H9 (cell line): ENCODE results near the gene EVL. TPM values are rescaled to one million over a fixed set of nuclear protein-coding genes. Genes with fewer than 3 reads are reported as not detected.

ENCODE experiments used
- DNase-seq: peaks from one replicate; pipeline ENCODE4 v3.0.0-alpha.2; 2017
- H2AFZ ChIP-seq: one replicate; pipeline ENCODE4 v1.6.1; 2013; ENCODE audit warnings: mild to moderate bottlenecking, low read length, control low read depth, moderate library complexity
- H2AK5ac ChIP-seq: 2 replicates; pipeline ENCODE4 v1.6.1; 2013; ENCODE audit warnings: low read length, control low read depth, mixed read lengths; ENCODE audit not compliant: insufficient read length
- H2BK120ac ChIP-seq: one replicate; pipeline ENCODE4 v1.6.1; 2013; ENCODE audit warnings: low read depth, mild to moderate bottlenecking, low read length, control low read depth, inconsistent platforms; ENCODE audit not compliant: poor library complexity, severe bottlenecking
- H2BK12ac ChIP-seq: 2 replicates; pipeline ENCODE4 v1.6.1; 2013; ENCODE audit warnings: low read length, control low read depth, mixed read lengths, low read depth; ENCODE audit not compliant: insufficient read length
- H2BK15ac ChIP-seq: 2 replicates; pipeline ENCODE4 v1.6.1; 2013; ENCODE audit warnings: low read depth, low read length, control low read depth
- H2BK20ac ChIP-seq: one replicate; pipeline ENCODE4 v1.6.1; 2013; ENCODE audit warnings: low read depth, mild to moderate bottlenecking, low read length, control low read depth, inconsistent platforms; ENCODE audit not compliant: poor library complexity, severe bottlenecking
- H2BK5ac ChIP-seq: 2 replicates; pipeline ENCODE4 v1.6.1; 2013; ENCODE audit warnings: low read length, control low read depth, mixed read lengths; ENCODE audit not compliant: insufficient read length
- H3K14ac ChIP-seq: 2 replicates; pipeline ENCODE4 v1.6.1; 2013; ENCODE audit warnings: low read length, control low read depth; ENCODE audit not compliant: insufficient read depth
- H3K18ac ChIP-seq: 2 replicates; pipeline ENCODE4 v1.6.1; 2013; ENCODE audit warnings: low read depth, mild to moderate bottlenecking, mixed read lengths, low read length, control low read depth; ENCODE audit not compliant: insufficient read length
- H3K23ac ChIP-seq: 2 replicates; pipeline ENCODE4 v1.6.1; 2013; ENCODE audit warnings: low read length, control low read depth, mixed read lengths, low read depth; ENCODE audit not compliant: insufficient read length
- H3K23me2 ChIP-seq: 2 replicates; pipeline ENCODE4 v1.6.1; 2013; ENCODE audit warnings: low read depth, mild to moderate bottlenecking, mixed read lengths, low read length, control low read depth; ENCODE audit not compliant: insufficient read length, poor library complexity, severe bottlenecking
- H3K27ac ChIP-seq: 2 replicates; pipeline ENCODE4 v1.5.1; 2013; ENCODE audit warnings: low read length, control low read depth, mixed read lengths, low read depth; ENCODE audit not compliant: insufficient read length
- H3K27me3 ChIP-seq: 2 replicates; pipeline ENCODE4 v1.6.1; 2013; ENCODE audit warnings: low read length, control low read depth, inconsistent platforms; ENCODE audit not compliant: insufficient read depth
- H3K4ac ChIP-seq: 2 replicates; pipeline ENCODE4 v1.6.1; 2013; ENCODE audit warnings: low read depth, mild to moderate bottlenecking, control low read depth, inconsistent platforms, low read length, moderate library complexity
- H3K4me1 ChIP-seq: 2 replicates; pipeline ENCODE4 v1.6.1; 2013; ENCODE audit warnings: low read length, control low read depth, inconsistent platforms; ENCODE audit not compliant: insufficient read depth
- H3K4me2 ChIP-seq: 2 replicates; pipeline ENCODE4 v1.6.1; 2013; ENCODE audit warnings: low read length, control low read depth, mixed read lengths; ENCODE audit not compliant: insufficient read length, insufficient read depth
- H3K56ac ChIP-seq: 2 replicates; pipeline ENCODE4 v1.6.1; 2013; ENCODE audit warnings: low read depth, mild to moderate bottlenecking, mixed read lengths, low read length, control low read depth; ENCODE audit not compliant: insufficient read length
- H3K79me1 ChIP-seq: 2 replicates; pipeline ENCODE4 v1.6.1; 2013; ENCODE audit warnings: low read depth, mild to moderate bottlenecking, moderate library complexity, low read length, control low read depth, inconsistent platforms; ENCODE audit not compliant: insufficient read depth, poor library complexity, severe bottlenecking
- H3K79me2 ChIP-seq: 2 replicates; pipeline ENCODE4 v1.6.1; 2013; ENCODE audit warnings: low read length, control low read depth, inconsistent platforms; ENCODE audit not compliant: insufficient read depth
- H3K9ac ChIP-seq: 2 replicates; pipeline ENCODE4 v1.6.1; 2013; ENCODE audit warnings: low read length, control low read depth, mixed read lengths; ENCODE audit not compliant: insufficient read length; ENCODE audit errors: extremely low read depth
- H3K9me3 ChIP-seq: one replicate; pipeline ENCODE4 v1.6.1; 2013; ENCODE audit warnings: low read depth, low read length, inconsistent platforms; ENCODE audit not compliant: control insufficient read depth
- H3T11ph ChIP-seq: one replicate; pipeline ENCODE4 v1.6.1; 2013; ENCODE audit warnings: mild to moderate bottlenecking, low read length, control low read depth, inconsistent platforms
- H4K20me1 ChIP-seq: one replicate; pipeline ENCODE4 v1.6.1; 2013; ENCODE audit not compliant: control insufficient read depth, insufficient read length, insufficient read depth
- H4K5ac ChIP-seq: 2 replicates; pipeline ENCODE4 v1.6.1; 2013; ENCODE audit warnings: low read depth, mild to moderate bottlenecking, mixed read lengths, low read length, control low read depth; ENCODE audit not compliant: insufficient read length
- H4K8ac ChIP-seq: replicated peaks from 2 replicates; pipeline ENCODE4 v1.6.1; 2013; ENCODE audit warnings: low read length, control low read depth, mixed read lengths, low read depth; ENCODE audit not compliant: insufficient read length
- H4K91ac ChIP-seq: 2 replicates; pipeline ENCODE4 v1.6.1; 2013; ENCODE audit warnings: low read depth, mild to moderate bottlenecking, moderate library complexity, mixed read lengths, low read length, control low read depth; ENCODE audit not compliant: insufficient read length
- H3K27ac Mint-ChIP-seq, 3 experiments: 2 replicates in 2 of 3; 3 replicates in 1 of 3; pipeline ENCODE4 v1.8.0; 2020 to 2021; ENCODE audit warnings: mixed read lengths in 3 of 3, mild to moderate bottlenecking in 1 of 3, moderate library complexity in 1 of 3
- H3K27me3 Mint-ChIP-seq: 2 replicates; pipeline ENCODE4 v1.8.0; 2021; ENCODE audit warnings: low read depth, mild to moderate bottlenecking, moderate library complexity, mixed read lengths
- H3K36me3 Mint-ChIP-seq, 3 experiments: 2 replicates in 2 of 3; 3 replicates in 1 of 3; pipeline ENCODE4 v1.8.0; 2020 to 2021; ENCODE audit warnings: low read depth in 3 of 3, mixed read lengths in 3 of 3; ENCODE audit not compliant: insufficient read depth in 1 of 3
- H3K4me1 Mint-ChIP-seq, 2 experiments: 2 replicates each; pipeline ENCODE4 v1.8.0; 2020; ENCODE audit warnings: mixed read lengths in 2 of 2
- H3K4me3 Mint-ChIP-seq, 2 experiments: 2 replicates in 1 of 2; 3 replicates in 1 of 2; pipeline ENCODE4 v1.8.0; 2020 to 2021; ENCODE audit warnings: mild to moderate bottlenecking in 2 of 2, mixed read lengths in 2 of 2, moderate library complexity in 1 of 2
- H3K9me3 Mint-ChIP-seq, 2 experiments: 2 replicates in 1 of 2; 3 replicates in 1 of 2; pipeline ENCODE4 v1.8.0; 2020; ENCODE audit warnings: mild to moderate bottlenecking in 2 of 2, mixed read lengths in 2 of 2, moderate library complexity in 1 of 2
- CTCF ChIP-seq: fragments of 200-600 bp; sonication (generic); conservative IDR thresholded peaks from 3 replicates; pipeline ENCODE4 v1.8.0; 2021; ENCODE audit warnings: antibody characterized with exemption, mild to moderate bottlenecking
- WGBS: extraction: QIAGEN DNeasy Blood & Tissue Kit; methylation state at CpG from one replicate; pipeline ENCODE4 v1.1.7; 2013; ENCODE audit warnings: missing lambda C conversion rate, low lambda C conversion rate, mixed read lengths; ENCODE audit not compliant: insufficient read length; ENCODE audit errors: extremely low coverage; 5-methylcytosine and 5-hydroxymethylcytosine counted together
- total RNA-seq: library from RNA; stranded (reverse); gene quantifications from 2 replicates; pipeline ENCODE4 v1.2.1, GENCODE V29; 2021

The EVL gene
- total RNA-seq, 1 experiment from 2014 or later = 53.2 TPM

DNA sequence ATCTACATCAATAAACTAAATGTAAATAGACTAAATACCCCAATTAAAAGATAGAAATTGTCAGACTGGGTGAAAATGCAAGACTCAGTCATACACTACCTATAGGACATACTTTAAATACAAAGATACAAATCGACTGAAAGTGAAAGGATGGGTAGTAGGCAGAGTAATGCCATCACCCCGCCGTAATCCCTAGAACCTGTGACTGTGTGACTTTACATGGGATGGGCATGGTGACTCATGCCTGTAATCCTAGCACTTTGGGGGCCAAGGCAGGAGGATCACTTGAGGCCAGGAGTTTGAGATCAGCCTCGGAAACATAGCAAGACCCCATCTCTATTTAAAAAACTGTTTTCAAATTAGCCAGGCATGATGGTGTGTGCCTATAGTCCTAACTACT is 2.6 kb upstream of the EVL start:
- Histone ChIP-seq H2BK5ac (no peak overlapping the region), H3K4ac (no peak overlapping the region), H4K8ac (no peak overlapping the region), H3K79me2 (no peaks in the 10 kb centered on the region), H3K56ac (no peak overlapping the region), H2BK20ac (no peak overlapping the region), H3K27me3 (no peaks in the 10 kb centered on the region), H2BK15ac (no peak overlapping the region), H3K9ac (no peak overlapping the region), H3K14ac (no peak overlapping the region), H3K27ac (no peak overlapping the region), H3K79me1 (no peaks in the 10 kb centered on the region), H3K9me3 (no peaks in the 10 kb centered on the region), H3K4me2 (no peak overlapping the region), H3K4me1 (no peaks in the 10 kb centered on the region), H2BK120ac (no peak overlapping the region), H3K23me2 (no peaks in the 10 kb centered on the region), H3T11ph (no peak overlapping the region), H4K91ac (no peak overlapping the region), H2AK5ac (no peak overlapping the region), H3K18ac (no peak overlapping the region), H4K20me1 (no peaks in the 10 kb centered on the region), H3K23ac (no peak overlapping the region), H2AFZ (no peak overlapping the region), H4K5ac (no peak overlapping the region), H2BK12ac (no peak overlapping the region)
- H3K27me3 Mint-ChIP-seq = no peaks in the 10 kb centered on the region
- no peak overlapping the region for H3K27ac Mint-ChIP-seq
- no peak for TF ChIP-seq CTCF
- H3K9me3 Mint-ChIP-seq = peaks cover 0 to 4% of the 10 kb centered on the region in 2 experiments; a peak in 1 of 5 replicates
- no peak for DNase-seq
- WGBS = no CpG with 5 or more reads among the region's 4 CpGs
- peaks cover 3 to 10% of the 10 kb centered on the region in 2 experiments; a peak in 3 of 4 replicates for H3K4me1 Mint-ChIP-seq
- peaks cover 0 to 2% (median 0%) of the 10 kb centered on the region in 3 experiments; a peak in 1 of 7 replicates for H3K36me3 Mint-ChIP-seq
- no peak overlapping the region for H3K4me3 Mint-ChIP-seq
